Osteocyte (in vitro differentiated cells): Measurements from ENCODE around the gene RPS6KA5. TPM values are rescaled to one million over a fixed set of nuclear protein-coding genes. Genes with fewer than 3 reads are reported as not detected.
"Not testable (repeated sequence)": the region's sequence is repeated elsewhere in the genome, so short reads cannot be mapped to it uniquely, and the experiment has no call there.

Source experiments
- DNase-seq: peaks from one replicate; pipeline ENCODE4 v3.0.0; 2021; ENCODE audit warnings: mixed read lengths; ENCODE audit not compliant: unreplicated experiment; ENCODE audit errors: extremely low spot score
- H3K27ac Mint-ChIP-seq: one replicate; pipeline ENCODE4 v1.8.0; 2021; ENCODE audit warnings: mild to moderate bottlenecking, mixed read lengths; ENCODE audit not compliant: unreplicated experiment
- H3K27me3 Mint-ChIP-seq: one replicate; pipeline ENCODE4 v1.8.0; 2021; ENCODE audit warnings: mixed read lengths; ENCODE audit not compliant: unreplicated experiment
- H3K36me3 Mint-ChIP-seq: one replicate; pipeline ENCODE4 v1.8.0; 2021; ENCODE audit warnings: mixed read lengths; ENCODE audit not compliant: unreplicated experiment
- H3K4me1 Mint-ChIP-seq: one replicate; pipeline ENCODE4 v1.8.0; 2021; ENCODE audit warnings: mixed read lengths; ENCODE audit not compliant: unreplicated experiment
- H3K4me3 Mint-ChIP-seq: one replicate; pipeline ENCODE4 v1.8.0; 2021; ENCODE audit warnings: mild to moderate bottlenecking, moderate library complexity, mixed read lengths; ENCODE audit not compliant: unreplicated experiment
- H3K9me3 Mint-ChIP-seq: one replicate; pipeline ENCODE4 v1.8.0; 2021; ENCODE audit warnings: mixed read lengths; ENCODE audit not compliant: unreplicated experiment
- total RNA-seq: library from RNA; stranded (reverse); gene quantifications from 2 replicates; pipeline ENCODE4 v1.2.1, GENCODE V29; 2021
- TF ChIP-seq, protein P1 (sequence below): fragments of 200-600 bp; sonication (generic); IDR thresholded peaks from 2 replicates; pipeline ENCODE4 v1.5.0; 2021; ENCODE audit warnings: antibody characterized with exemption, mild to moderate bottlenecking, moderate library complexity

Gene RPS6KA5
- total RNA-seq, 1 donor from 2014 or later, result 3.4 TPM

DNA sequence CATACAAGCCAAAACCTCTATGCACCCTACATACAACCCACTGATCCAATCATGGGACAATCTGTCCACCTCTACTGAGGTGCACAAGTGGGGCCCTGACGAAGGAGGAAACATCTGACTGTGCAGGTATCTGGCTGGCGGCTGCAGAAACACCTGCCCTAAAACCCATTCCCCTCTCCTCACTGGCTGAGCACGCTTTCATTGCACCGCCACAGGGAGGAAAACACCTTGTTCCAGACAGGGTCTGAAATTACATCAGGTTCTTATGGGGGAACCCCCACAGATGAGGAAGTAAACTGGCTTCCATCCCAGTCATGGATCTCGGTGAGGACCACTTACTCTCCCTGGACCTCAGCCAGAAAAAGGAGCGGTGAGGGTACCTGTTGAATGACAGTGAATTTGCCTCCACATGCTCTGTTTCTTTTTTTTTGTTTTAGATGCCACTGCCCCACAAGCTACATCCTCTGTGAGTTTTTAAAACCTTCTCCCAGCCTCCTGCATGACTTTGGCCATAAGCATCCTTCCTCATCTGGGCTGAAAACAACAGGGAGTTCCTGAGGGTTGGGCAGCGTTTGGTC, 29.6 kb upstream of the RPS6KA5 start:
- Mint-ChIP-seq H3K9me3 (no peaks in the 10 kb centered on the region), H3K4me3 (no peak overlapping the region), H3K27me3 (peaks cover 9% of the 10 kb centered on the region), H3K36me3 (no peaks in the 10 kb centered on the region), H3K4me1 (no peaks in the 10 kb centered on the region), H3K27ac (no peak overlapping the region)
- no peak for DNase-seq
- TF ChIP-seq, protein P1, sequence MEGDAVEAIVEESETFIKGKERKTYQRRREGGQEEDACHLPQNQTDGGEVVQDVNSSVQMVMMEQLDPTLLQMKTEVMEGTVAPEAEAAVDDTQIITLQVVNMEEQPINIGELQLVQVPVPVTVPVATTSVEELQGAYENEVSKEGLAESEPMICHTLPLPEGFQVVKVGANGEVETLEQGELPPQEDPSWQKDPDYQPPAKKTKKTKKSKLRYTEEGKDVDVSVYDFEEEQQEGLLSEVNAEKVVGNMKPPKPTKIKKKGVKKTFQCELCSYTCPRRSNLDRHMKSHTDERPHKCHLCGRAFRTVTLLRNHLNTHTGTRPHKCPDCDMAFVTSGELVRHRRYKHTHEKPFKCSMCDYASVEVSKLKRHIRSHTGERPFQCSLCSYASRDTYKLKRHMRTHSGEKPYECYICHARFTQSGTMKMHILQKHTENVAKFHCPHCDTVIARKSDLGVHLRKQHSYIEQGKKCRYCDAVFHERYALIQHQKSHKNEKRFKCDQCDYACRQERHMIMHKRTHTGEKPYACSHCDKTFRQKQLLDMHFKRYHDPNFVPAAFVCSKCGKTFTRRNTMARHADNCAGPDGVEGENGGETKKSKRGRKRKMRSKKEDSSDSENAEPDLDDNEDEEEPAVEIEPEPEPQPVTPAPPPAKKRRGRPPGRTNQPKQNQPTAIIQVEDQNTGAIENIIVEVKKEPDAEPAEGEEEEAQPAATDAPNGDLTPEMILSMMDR, result no peak

DNA sequence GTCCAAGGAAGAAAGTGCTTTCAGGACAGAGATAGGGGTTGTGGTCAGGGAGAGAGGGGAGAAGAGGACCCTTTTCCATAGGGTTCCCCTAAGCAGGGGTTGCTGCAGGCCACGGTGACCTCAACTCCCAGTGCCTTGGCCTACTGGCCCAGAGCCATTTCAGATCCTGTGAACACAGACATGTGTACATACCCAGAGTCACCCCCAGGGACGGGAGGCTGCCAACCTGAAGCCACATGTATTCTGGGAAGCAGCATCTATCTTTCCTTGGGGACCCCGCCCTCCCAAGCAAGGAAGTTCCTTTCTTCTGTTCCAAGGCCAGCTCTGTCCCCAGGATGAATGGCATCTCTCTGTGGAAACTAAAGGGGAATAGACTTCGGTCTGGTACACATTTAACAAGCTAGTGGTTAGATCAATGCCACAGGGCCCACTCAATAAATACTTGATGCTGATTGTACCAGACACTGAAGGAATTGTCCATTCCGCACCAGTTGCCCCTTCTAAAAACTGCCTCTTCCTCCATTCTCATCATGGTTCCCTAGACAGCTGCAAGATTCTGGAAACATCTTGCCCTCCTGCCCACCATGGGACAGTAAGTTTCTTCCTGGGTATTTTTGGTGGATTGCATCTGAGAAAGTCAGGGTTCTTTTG, 28.3 kb upstream of the RPS6KA5 start:
- no peak overlapping the region for H3K27ac Mint-ChIP-seq

DNA sequence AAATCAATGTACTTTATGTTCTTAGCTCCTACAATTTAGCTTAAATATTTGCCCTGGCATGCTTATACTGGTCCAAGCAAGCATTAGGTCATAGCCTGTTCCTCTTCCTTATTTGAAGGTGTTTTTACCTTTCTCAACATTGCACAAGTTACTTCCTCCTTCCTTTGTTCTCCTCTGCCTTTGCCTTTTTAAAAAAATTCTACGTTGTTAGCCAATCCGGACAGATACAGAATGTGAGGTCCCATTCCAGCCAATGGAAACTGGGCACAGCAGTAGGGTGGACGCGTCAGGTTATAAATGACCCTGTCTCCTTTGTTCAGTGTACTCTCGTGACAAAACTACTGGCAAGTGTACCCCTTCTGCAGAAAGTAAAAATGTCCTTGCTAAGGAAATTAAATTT, 27.0 kb upstream of the RPS6KA5 start:
- not testable (repeated sequence) for H3K27ac Mint-ChIP-seq, H3K36me3 Mint-ChIP-seq, H3K4me3 Mint-ChIP-seq, DNase-seq, H3K9me3 Mint-ChIP-seq, H3K4me1 Mint-ChIP-seq, H3K27me3 Mint-ChIP-seq

More for the DNA sequence above, 28.3 kb upstream of the RPS6KA5 start:
- Mint-ChIP-seq H3K36me3 (no peaks in the 10 kb centered on the region), H3K27me3 (peaks cover 8% of the 10 kb centered on the region), H3K4me3 (no peak overlapping the region), H3K9me3 (no peaks in the 10 kb centered on the region), H3K4me1 (no peaks in the 10 kb centered on the region)
- TF ChIP-seq, protein P1, result no peak
- DNase-seq, result no peak

DNA sequence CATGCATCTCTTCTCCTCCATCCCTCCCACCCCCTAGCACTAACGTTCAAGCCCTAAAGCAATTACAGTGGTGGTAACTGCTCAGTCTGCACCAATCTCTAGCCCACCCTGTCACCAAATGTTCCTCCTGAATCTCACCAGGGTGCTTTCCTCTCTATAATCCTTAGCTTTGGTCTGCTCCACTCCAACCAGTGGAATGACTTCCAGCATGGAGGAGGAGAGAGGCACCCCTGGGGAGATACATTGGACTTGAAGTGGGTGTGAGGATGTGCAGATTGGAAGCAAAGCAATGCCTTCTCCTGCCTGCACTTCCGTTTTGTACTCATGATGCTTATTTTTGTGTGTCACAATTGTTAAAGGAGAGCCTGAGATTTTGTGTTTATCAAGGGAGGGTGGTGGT, 24.1 kb upstream of the RPS6KA5 start:
- Mint-ChIP-seq H3K4me1 (no peaks in the 10 kb centered on the region), H3K36me3 (no peaks in the 10 kb centered on the region), H3K27ac (no peak overlapping the region), H3K9me3 (no peaks in the 10 kb centered on the region), H3K4me3 (no peak overlapping the region), H3K27me3 (peaks cover 2% of the 10 kb centered on the region)
- TF ChIP-seq, protein P1, result no peak
- no peak for DNase-seq

DNA sequence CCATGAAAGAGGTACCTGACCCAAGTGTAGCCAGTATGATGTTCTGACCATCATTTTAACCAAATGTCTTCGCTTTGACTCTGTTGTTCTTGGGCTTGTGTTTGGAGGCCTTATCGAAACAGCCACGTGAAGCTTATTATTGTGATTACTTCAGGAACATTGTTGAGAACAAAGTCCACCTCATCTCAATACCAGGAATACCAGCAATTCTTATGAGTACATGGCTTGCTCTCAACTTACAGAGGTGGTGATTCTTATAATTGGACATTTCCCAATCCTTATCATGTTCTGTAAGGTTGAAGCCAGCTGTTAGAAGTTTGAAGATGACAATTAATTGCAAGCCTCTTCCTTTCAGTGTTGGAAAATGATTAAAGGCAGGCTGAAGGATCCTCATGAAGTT, 21.8 kb upstream of the RPS6KA5 start:
- no peaks in the 10 kb centered on the region for H3K36me3 Mint-ChIP-seq
- H3K9me3 Mint-ChIP-seq, result no peaks in the 10 kb centered on the region
- no peak overlapping the region for H3K27ac Mint-ChIP-seq
- TF ChIP-seq, protein P1, result no peak
- no peak for DNase-seq
- H3K4me1 Mint-ChIP-seq, result no peaks in the 10 kb centered on the region
- H3K4me3 Mint-ChIP-seq, result no peak overlapping the region
- no peaks in the 10 kb centered on the region for H3K27me3 Mint-ChIP-seq
